ENCODE results near the gene ADNP.
"Not testable (repeated sequence)": the region's sequence is repeated elsewhere in the genome, so short reads cannot be mapped to it uniquely, and the experiment has no call there.

Gene ADNP

DNA sequence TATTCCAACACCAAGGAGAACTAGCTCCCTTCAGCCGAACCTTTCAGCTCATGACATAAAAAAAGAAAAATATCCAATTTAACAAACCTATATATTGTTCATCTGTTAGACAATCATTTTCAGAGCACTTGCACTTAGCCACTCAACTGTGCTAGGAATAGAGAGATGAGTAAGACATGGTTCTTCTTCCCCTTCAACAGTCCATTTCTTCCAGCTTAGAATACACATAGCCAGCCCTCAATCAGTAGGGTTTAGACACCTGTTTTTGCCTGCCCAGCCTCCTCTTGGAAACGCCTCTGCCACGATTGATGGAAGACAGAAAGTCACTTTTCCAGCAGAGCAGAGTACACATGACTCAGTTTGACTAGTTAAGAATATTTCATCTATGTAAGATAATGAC, 21.8 kb downstream of the ADNP start:
- no peak for DNase-seq
- intact Hi-C loops (cut with DNase I): no loop called here

DNA sequence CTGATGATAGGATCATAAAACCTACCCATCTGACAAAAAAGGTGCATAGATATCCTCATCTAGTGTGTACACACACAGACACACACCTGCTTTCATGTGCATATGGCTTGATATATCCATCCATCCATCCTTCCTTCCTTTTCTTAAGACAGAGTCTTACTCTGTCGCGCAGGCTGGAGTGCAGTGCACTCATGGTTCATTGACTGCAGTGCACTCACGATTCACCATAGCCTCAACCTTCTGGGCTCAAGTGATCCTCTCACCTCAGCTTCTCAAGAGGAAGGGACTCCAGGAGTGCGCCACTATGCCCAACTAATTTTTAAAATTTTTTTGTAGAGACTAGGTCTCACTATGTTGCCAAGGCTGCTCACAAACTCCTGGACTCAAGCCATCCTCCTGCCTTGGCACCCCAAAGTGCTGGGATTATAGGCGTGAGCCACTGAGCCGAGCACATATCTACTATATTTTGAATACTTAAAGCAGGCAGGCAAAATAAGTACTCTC, 27.1 kb downstream of the ADNP start:
- intact Hi-C loops (cut with DNase I): no loop called here
- peak in 1 of 10 donors; percentile 35 for DNase-seq

DNA sequence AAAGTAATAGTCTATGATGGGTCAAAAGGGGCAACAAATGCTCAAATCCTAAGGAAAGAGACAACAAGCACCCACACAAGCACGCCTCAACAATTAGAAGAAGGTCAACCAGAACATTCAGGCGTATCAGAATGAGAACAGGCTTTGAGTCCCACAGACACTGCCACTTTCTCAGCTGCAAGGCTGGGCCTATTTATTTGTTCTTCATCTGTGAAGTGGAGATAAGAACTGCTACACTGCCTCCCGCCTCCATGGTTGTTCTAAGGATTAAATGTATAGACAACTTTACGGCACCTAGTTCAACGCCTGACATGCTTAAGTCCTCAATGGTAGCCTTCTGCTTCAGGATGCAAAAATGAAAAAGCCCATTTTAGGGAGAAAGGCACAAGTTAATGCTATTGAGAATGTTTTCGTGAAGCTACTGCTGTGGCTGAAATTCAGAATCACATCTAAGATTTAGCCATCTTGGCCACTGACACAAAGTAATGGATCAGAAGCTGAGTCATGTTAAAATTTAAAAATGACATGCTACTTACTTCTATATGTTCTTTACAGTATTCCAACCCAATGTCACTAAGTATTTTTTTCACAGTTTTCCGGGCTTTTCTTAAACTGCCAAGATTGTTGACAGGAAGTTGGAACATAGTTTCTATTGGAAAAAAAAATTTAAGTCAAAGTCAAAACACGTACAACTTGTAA, 27.7 kb downstream of the ADNP start:
- intact Hi-C loops (cut with DNase I): no loop called here
- DNase-seq: no peak

DNA sequence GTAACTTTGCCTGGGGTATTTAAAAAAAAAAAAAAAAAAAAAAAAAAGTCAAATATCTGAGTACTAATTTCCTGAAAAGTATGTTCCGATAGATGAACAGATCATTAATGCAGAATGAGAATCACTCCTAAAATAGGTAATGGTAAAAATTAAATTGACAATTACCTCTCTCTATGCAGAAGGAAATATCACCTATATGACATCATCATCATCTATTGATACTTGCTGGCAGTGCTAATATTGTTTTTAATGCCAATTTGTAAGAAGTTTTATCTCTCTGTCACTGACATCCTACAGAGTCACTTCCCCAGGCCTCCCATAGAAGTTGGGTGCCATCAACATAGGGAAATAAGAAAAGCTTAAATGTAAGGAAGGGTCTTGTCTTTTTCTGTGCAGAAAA, 29.9 kb downstream of the ADNP start:
- intact Hi-C loops (cut with DNase I): no loop called here
- DNase-seq: no peak

DNA sequence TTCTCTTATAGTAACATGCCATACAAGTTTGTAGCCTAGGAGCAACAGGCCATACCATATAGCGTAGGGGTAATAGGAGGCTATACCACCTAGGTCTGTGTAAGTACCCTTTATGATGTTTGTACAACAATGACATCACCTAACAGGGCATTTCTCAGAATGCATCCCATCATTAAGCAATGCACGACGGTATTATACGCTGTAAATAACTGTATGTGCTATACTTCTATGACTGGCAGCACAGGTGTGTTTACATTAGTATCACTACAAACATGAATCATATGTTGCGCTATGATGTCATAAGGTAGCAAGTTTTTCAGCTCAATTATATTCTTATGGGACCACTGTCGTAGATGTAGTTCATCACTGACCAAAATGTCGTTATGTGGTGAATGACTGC, 31.0 kb downstream of the ADNP start:
- DNase-seq: no peak
- intact Hi-C loops (cut with DNase I): no loop called here

DNA sequence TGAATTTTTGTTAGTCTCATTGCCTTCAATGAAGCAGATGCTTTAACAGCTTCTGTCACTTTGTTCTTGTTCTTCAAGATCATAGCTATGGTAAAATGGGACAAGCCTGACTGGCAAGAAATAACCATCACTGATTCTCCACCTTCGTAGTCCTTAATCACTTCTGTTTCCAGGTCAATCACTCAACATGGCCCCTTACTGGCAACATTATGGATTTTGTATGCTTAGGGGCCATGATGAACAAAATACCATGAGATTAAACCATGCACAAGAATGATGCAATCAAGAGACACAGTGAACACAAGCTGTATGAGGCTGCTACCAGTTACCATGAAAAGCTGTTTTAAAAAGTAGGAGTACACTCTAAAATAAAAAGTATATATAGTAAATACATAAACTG, 32.8 kb downstream of the ADNP start:
- DNase-seq: no peak
- intact Hi-C loops (cut with DNase I): no loop called here

DNA sequence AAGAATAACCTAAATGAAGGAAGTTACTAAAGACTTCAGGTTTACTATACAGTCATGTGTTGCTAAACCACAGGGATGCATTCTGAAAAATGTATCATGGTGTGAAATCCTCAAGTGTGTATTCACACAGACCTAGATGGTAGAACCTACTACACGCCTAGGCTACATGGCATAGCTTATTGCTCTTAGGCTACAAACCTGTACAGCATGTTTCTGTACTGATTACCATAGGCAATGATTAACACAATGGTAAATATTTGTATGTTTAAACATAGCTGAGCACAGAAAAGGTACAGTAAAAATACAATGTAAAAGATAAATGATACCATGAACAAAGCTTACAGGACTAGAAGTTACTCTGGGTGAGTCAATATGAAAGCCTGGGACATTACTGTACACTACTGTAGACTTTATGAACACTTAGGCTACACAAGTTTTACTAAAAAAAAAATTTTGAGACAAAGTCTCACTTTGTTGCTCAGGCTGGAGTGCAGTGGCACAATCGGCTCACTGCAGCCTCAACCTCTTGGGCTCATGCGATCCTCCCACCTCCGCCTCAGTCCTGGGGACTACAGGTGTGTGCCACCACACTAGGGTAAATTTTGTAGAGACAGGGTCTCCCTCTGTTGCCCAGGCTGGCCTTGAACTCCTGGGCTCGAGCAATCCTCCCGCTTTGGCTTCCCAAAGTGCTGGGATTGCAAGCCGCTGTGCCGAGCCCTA, 36.0 kb downstream of the ADNP start:
- intact Hi-C loops (cut with DNase I): no loop called here
- peak in 1 of 10 donors; percentile 26 for DNase-seq

DNA sequence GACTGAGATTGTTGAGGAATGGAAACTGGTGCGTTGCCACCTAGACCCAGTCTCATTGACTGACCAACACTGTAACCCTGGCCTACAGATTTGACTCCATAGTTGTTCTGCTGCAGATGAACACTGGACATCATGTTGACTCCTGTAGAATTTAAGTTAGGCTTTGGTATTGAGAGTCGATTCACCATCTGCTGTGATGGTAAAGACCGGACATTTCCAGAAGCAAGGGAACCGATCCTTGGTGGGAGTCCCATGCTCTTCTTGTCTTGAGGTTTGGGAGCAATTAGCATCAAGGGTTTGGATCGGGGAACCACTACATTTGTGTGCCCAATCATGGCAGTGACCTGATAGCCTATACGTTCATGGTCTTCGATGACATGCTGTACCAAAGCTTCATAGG, 37.6 kb downstream of the ADNP start:
- intact Hi-C loops (cut with DNase I): no loop called here
- peak in 1 of 10 donors; percentile 59 for DNase-seq

DNA sequence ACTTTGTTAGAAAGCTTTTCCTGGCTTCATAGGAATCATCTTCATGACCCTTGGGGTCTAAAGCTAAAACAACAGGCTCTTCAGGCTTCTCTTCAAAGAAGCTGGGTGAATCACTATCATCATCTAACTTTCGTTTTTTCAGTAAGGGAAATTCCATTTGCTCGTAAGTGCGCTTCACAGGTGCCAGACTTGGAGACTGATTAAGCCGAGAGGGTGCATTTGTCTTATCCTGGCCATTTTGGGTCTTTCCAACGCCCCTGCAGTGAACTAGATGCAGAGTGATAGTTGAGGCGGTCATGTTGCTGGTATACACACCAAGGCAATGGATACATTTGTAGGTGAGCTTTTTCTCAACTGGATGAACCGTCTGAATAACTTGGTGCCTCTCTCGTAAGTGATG, 38.8 kb downstream of the ADNP start:
- DNase-seq: peak in 1 of 10 donors; percentile 8
- intact Hi-C loops (cut with DNase I): no loop called here

DNA sequence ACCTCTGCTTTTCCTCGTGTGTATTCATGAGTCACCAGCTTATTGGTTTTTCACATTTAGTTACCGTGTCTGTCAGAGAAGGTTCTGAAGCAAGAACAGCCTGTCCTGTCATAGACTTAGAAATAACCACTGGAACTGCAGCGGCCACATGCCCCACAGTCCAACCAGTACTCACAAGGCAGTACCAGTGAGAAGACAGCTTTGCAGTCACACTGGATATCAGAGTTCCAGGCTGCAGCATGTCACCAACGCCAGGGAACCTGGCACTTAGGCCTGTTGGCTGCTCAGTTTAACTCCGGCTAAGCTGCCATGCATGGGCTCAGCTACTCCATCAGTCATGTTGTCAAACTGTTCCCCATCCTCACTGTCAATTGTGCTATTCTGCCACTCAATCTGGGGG, 40.1 kb downstream of the ADNP start:
- intact Hi-C loops (cut with DNase I): no loop called here
- DNase-seq: peak in 2 of 10 donors; percentile 20 to 76

DNA sequence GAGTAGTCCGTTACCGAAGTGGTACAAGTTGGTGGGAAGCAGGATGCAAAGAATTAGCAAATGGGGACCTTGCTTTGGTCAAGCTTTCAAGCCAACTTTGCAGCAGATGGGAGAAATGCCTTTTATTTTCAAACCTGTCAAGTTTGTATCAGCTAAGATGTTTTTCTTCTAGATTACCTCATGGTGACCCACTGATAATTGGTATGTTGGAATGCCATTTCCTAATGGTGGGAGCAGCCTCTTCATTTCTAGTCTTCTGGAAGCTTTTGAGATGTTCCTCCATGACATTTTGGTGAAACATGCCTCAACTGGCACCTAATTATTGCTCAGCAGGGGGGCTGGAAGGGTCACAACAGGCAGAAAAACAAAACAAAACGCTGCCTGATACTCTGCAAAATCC, 43.7 kb downstream of the ADNP start:
- DNase-seq: no peak
- intact Hi-C loops (cut with DNase I): no loop called here

DNA sequence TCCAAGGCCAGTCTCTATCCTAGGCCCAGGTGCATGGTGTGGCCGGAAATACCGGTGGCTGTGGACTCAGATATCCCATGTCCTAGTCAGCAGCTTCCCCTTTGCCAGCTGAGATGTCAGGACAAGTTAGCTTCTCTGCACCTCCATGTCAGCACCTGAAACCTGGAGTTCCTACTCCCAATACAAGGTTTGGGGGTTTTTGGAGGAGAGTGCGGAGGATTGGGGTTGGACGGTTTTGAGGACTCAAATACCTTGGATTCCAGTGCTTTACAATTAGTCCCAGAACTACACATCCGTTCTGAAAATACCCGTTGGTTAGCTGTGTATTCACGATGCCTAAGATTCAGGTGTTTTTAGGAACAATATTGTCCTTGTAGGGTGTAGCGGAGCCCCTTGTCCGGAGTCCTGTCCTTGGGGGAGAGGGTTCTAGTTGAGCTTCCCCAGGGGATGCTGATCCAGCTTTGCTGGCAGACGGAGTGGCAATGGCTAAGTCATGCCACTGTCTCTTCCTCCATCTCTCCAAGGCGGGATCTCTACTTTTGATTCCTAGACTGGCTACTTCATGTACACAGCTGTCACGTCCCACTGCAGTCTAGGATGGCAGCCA, 45.0 kb downstream of the ADNP start:
- peak in 1 of 10 donors; percentile 24 for DNase-seq
- intact Hi-C loops (cut with DNase I): no loop called here

DNA sequence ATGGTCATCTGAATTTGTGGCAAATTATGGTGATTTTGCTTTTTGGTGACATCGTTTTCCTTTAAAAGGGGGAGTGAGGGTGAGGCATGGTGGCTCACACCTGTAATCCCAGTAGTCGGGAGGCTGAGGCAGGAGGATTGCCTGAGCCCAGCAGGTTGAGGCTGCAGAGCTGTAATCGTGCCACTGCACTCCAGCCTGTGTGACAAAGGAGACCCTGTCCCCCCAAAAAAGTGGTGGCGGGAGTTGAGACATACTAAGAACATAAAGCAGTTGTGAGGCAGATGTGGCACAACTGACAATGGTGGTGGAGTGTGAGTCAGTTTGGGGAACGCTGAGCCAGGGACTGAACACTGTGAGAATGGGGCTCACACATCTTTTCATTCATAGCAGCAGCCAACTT, 45.5 kb downstream of the ADNP start:
- intact Hi-C loops (cut with DNase I): no loop called here
- peak in 1 of 10 donors; percentile 37 for DNase-seq

DNA sequence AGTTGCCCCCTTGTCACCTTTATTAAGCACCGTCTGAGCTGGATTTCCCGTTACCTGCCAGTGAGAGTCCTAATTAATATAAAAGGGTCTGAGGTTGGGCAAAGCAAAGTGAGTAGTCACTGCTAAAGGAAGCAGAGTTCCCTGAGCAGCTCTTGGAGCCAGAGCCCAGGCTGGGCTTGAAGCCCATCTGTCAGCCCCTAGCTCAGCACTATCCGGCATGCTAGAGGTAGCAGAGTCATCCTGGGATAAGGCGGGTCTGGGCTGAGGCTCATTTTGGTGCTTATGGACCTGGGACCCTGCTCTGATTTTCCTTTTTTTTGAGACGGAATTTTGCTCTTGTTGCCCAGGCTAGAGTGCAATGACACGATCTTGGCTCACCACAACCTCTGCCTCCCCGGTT, 46.2 kb downstream of the ADNP start:
- intact Hi-C loops (cut with DNase I): no loop called here
- peak in 1 of 10 donors; percentile 42 for DNase-seq

DNA sequence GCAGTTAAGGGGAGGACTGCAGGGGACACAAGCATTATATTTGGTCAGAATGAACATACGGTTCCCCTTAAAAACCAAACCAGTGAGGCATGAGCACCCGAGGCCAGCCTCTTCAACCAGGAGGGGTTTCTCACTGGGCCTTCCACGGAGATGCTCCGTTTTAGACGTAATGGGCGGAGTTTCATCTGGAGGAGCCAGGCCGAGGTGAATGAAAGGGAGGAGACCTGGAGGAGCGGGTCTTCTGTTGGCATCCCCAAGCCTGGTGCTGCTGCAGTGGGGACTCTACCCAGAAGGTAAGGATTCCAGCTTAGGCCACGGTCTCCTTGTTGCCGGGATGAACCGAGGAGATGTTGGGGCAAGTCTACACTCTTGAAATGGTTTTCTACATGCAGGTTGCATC, 47.4 kb downstream of the ADNP start:
- DNase-seq: peak in 1 of 10 donors; percentile 65
- intact Hi-C loops (cut with DNase I): no loop called here

DNA sequence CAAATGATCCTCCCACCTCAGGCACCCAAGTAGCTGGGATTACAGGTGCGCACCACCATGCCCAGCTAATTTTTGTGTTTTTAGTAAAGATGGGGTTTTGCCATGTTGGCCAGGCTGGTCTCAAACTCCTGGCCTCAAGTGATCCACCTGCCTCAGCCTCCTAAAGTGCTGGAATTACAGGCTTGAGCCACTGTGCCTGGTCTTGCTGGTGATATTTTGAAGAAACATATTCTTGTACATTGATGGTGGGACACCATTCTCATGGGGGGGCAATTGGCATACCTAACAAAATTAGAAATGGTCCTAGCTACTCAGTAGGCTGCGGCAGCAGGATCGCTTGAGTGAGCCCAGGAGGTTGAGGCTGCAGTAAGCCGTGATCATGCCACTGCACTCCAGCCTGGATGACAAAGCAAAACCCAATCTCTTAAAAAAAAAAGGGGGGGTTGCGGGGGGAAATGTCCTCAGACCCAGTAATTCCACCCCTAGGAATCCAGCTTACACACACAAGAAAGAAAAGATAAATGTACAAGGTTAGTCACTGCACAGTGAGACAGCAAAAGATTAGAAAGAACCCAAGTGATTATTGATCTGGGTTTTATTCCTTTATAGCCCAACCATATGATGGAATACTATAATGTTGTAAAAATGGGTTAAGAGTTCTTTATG, 49.3 kb downstream of the ADNP start:
- intact Hi-C loops (cut with DNase I): not testable (repeated sequence)
- peak in 1 of 10 donors; percentile 33 for DNase-seq

DNA sequence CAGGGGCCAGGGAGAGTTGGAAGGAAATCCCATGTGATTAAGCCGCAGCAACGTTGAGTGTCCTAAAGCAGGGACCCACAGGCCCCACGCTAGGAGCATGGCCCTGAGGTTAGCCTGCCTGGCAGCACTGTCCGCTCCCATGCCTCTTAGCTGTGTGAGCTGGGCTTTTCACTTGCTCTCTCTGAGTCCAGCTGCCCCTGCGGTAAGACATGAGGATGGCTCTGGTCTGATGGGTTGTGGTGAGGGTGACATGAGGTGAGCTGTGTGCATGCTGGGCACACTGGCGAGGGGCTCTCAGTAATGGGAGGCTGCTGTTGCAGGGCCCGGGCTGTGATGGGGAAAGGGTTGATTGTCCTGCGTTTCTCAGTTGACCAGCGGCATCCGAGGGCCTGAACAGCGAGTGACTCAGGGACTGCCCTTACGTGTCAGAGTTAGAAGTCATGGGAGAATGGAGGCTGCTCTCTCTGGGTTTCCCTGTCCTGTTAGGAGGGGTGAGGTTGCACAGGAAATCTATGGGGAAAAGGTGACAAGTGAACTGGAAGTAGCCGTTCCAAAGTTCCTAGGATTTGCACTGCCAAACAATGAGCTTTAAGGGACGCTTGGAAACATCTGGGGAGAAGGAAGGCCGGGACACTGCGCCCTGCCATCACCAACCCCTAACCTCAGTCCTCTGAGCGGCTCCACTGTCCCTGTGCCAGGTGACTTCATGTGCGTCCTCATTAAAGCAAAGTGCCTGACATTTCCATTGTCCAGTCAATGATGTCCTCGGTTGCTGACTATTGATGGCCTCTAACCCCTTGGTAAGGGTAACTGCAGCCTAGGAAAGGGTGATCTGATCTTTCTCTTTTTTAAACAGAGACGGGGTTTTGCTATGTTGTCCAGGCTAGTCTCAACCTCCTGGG, 51.3 kb downstream of the ADNP start:
- DNase-seq: peak in 1 of 10 donors; percentile 62
- intact Hi-C loops (cut with DNase I): no loop called here

DNA sequence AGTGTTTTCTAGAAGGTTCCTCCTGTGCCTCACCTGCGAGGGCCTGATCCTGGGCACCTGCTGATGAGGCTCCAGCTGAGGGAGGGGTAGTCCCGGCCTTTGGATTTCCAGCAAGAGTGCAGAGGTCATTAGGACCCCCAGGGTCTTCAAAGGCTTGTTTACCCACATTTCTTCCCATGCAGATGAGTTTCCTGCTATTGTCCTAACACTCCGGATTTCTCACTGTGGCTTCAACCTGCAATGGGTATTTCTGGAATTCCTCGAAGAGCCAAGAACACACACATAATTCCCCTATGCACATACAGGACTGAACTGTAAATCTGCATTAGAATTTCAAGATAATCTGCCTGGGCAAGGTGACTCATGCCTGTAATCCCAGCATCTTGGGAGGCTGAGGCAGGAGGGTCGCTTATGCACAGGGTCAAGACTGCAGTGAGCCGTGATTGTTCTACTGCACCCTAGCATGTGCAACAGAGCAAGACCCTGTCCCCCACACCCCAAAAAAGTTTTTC, 53.9 kb downstream of the ADNP start:
- peak in 1 of 10 donors; percentile 31 for DNase-seq

DNA sequence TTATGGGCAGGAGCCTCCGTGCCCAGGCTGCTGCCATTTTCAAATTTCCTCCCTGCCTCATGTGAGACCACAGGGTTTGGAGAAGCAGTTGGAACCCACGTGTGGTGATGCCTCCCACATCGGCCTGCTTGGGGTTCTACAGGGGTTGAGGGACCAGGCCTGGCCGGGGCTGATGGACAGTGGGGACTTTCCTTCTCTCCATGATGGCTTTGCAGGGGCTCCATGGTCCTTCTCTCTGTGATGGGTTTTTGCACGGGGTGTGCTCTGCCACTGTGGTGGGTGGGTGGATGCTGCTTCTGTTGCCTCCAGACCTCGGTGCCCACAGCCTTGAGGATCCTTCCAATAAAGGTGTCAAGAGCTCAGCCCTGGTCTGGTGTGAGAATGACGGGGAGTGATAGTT, 54.4 kb downstream of the ADNP start:
- intact Hi-C loops (cut with DNase I): no loop called here
- peak in 1 of 10 donors; percentile 49 for DNase-seq

More for the DNA sequence above, 53.9 kb downstream of the ADNP start:
- intact Hi-C loops (cut with DNase I): no loop called here

All from posterior cingulate gyrus (tissue), 11 donors.